Uterus (tissue), 2 donors: ENCODE data around the gene APOA5.

Experiments used
- CTCF ChIP-seq, 4 experiments: fragments of 200-600 bp in 2 of 4; fragments of 450-650 bp in 2 of 4; sonication (generic) in 2 of 4; IDR thresholded peaks; one replicate each; pipeline ENCODE4 v1.5.1; 2016 to 2019; ENCODE audit warnings: antibody characterized with exemption in 4 of 4, mild to moderate bottlenecking in 2 of 4, moderate library complexity in 1 of 4
- POLR2A ChIP-seq, 2 donors: fragments of 450-650 bp; IDR thresholded peaks; one replicate each; pipeline ENCODE4 v1.6.1; 2016; ENCODE audit warnings: antibody characterized with exemption in 2 of 2, mild to moderate bottlenecking in 1 of 2, moderate library complexity in 1 of 2

- no peak for TF ChIP-seq CTCF (IDR thresholded peaks at IDR 0.05)
- no peak for TF ChIP-seq POLR2A (IDR thresholded peaks at IDR 0.05)
Observed at GRCh38 chr11:116829525-116830183, 38.0 kb upstream of the APOA5 start, which contains the start of gene APOC3.
